ENCODE data around the gene BEGAIN.

Gene BEGAIN

GRCh38 chr14:100587086-100587762 lies at the start of gene BEGAIN:
Gene BEGAIN, minus strand, starts transcription at chr14:100587417. Its CDS starts 127 bp downstream, at chr14:100587290.
- no peak for DNase-seq

DNA sequence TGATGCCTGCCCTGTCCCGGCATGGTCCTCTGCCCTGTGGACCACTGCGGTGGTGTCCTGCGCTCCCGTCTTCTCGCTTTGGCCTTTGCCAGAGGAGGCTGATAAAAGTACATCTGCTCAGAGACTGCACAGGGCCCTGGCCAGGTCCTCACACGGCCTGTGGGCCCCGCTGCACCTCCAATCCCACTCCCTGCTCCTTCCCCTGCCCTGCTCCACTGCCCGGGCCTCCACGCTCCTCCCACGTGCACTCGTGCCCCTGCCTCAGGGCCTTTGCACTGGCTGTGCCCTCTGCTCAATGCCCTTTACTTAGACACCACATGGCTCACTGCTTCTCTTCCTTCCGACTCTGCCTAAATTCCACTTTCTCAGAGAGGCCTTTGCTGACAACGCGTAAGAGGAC lies 49.3 kb upstream of the BEGAIN start:
- no peak for DNase-seq

DNA sequence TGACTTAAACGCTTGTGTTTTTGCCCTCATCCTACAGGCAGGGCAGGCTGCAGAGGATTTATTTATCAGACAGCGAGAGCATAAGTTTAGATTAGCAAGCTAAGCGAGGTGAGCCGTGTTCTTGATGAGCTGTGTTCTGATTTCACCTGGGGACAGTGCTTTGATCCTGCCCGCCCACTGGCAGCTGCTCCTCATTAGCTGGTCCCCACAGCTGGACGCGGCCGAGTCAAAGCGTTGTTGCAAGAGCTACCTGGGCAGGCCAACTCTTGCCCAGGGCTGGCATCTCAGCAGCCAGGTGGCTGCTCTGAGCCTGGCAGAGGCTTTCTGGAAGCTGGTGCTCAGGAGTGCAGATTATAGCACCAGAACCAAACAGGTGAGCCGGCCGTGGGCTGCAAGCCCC lies 46.8 kb upstream of the BEGAIN start:
- DNase-seq, result no peak

- DNase-seq, result no peak
These were observed 46.2 kb upstream of the BEGAIN start for GRCh38 chr14:100633406-100633805.

DNA sequence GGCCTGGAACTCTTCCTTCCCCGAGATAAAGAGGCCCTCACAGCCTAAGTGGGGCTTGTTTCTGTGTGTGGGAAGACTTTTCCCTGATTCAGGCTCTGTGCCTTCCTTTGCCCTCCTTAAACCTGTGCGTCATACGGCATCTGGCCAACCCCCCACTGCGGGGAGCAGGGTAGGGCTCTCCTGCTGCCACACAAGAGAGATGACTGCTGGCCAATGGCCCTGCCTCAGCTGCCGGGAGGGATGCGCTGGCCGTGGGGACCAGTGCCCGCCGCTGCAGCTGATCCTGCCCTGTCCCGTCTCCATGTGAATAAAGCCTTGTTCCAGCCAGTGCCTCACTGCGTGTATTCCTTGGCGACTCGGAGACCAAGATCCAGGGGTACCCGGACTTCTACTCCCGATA lies 42.5 kb upstream of the BEGAIN start:
- DNase-seq, result no peak

DNA sequence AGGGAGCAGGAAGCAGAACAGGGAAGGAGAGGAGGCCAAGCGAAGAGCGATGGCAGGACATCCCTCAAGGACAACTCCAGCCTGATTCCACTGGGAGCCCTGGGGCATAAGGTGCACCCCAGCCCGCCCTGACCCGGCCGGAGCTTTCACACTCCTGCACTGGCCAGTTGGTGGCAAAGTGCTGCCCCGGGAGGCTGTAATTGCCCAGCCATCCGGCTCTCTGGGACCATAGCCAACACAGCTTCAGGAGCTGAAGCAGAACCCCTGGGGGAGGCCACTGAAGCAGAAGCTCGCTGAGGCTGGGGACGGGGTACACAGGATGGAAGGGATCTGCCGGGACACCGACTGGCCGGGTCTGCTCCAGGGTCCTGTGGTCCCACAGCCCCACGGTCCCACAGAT lies 41.9 kb upstream of the BEGAIN start:
- no peak for DNase-seq

DNA sequence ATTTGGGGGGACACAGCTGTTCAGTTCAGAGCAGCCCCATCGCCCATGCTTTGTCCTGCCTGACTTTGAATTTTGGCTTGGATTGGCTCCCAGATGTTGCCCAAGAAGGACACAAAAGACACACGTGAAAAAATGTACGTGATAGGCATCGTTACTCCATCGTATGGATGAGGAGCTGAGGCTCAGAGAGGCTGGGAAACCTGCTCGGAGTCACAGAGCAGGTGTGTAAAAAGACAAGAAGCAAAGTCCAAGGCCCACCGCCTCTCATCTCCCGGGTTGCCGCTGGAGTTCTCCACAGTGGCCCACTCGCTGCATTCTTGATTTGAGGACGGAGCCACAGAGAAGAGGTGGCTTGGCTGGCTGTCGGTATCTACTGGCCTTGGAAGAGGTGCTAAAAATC lies 41.0 kb upstream of the BEGAIN start:
- DNase-seq, result no peak

GRCh38 chr14:100626614-100627013 lies 39.4 kb upstream of the BEGAIN start:
- no peak for DNase-seq

- no peak for DNase-seq
These were observed 36.7 kb upstream of the BEGAIN start for GRCh38 chr14:100623961-100624360.

- no peak for DNase-seq
These were observed 36.3 kb upstream of the BEGAIN start for GRCh38 chr14:100623557-100623956.

GRCh38 chr14:100622708-100623485 lies 35.7 kb upstream of the BEGAIN start:
- no peak for DNase-seq

DNA sequence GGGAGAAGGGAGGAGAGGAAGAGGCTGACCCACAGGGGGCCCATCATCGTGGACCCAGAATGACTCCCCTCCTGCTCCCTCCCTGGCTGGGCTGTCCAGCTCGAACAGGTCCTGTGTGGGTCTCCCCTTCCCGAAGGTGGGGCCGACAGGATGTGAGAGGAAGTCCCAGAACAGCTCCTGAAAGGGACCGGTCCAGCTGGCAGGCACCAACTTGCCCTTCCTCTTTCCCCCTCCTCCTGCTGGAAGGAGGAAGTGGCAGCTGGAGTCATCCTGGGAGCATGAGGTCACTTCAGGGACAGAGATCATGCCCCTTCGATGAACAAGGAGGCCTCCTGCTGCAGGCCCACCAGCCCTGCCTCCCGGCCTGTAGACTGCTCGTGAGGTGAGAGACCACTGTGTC lies 35.0 kb upstream of the BEGAIN start:
- DNase-seq, result no peak

GRCh38 chr14:100621806-100622205 lies 34.6 kb upstream of the BEGAIN start:
- no peak for DNase-seq

DNA sequence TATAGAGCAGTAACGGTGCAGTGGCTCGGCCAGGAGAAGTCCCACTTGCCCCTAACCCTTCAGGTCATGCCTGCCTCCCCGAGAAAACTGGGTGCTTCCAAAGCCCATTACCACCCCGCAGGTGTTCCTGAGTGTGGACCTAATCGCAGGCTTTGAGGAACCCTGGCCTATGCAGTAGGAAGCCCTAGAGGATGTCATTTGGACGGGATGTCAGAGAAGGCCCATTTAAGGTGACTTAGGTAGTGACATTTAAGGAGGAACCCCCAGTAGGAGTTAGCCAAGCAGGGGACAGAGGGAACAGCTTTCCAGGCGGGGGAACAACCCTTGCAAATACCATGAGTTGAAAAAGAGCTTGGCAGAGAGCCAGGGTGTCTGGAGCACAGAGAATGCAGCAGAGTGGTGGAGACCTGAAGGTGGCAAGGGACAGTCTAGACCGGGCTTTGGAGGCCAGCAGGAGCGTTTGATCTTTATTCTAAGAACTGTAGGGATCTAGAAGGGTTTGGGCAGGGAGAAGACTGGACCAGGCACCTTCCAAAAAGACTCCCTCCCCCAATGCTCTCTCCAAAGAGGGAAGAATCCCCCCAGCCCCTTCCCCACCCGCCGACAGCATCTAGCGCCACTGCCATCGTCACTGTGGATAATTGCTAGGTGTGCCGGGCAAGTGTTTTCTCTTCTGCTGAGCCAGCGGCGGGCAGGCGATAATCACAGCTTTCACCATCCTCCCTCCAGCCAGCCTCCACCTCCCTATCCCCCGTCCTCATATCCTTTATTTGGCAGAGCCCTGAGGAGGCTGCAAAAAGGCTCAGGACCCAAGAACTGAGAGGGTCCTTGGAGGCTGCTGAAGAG lies 33.3 kb upstream of the BEGAIN start:
- no peak for DNase-seq

DNA sequence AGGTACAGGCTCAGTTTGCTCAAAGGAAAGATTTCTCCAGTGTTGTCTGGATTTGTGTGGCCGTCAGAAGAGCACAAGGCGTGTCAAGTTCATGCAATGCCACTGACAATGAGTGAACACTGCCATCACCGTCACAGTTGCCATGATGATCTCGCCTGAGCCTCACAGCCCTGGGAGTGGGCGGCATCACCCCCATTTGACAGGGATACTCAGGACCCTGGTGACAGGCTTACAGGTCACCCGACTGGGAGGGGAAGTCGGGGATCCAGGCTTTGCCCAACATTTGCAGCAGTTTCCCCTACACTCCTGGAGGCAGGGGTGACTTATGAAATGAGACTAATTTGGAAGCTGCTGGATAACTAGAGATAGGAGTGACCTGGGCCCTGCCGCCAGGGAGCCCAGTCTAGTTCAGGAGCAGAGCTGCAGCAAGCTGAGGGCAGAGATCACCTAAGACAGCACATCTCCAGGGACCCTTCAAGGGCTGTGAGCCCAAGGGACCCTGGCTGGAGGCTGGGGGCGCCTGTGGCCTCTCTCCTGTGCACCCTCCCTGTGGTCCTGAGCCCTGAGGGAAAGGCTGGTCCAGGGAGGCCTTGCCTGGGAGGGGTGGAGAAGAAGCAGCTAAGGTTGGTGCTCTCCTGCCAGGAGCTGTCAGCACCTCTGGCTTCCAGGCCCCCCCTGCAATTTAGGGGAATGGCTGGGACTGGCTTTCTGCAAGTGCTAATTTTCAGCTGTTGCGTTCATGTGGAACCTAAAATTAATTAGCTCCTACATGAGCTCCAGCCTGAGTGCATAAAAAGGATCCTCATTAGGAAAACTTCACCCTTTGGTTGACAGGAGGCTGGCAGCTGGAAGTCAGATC lies 32.4 kb upstream of the BEGAIN start:
- no peak for DNase-seq

GRCh38 chr14:100618763-100619320 lies 31.6 kb upstream of the BEGAIN start:
- DNase-seq, result no peak

DNA sequence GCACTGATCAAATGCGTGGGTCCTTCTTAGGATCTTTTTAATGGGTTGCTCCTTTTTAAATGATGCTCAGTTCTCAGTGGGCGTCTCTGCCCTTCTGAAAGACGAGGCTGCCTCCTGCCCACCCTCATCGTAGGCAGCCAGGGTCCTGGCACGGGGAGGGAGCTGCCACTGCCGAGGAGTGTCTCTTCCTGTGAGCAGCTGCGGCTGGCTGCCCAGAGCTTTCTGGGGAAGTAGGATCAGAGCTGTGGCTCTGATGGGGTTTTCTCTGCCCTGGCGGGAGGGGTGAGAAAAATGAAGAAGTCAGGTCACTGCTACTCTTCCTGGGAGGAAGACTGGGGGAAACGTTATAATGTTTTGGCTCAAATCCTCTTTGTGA lies 31.1 kb upstream of the BEGAIN start:
- DNase-seq, result no peak

- DNase-seq, result no peak
These were observed 30.4 kb upstream of the BEGAIN start for GRCh38 chr14:100617410-100618317.

- DNase-seq, result no peak
These were observed 29.7 kb upstream of the BEGAIN start for GRCh38 chr14:100616854-100617409.

DNA sequence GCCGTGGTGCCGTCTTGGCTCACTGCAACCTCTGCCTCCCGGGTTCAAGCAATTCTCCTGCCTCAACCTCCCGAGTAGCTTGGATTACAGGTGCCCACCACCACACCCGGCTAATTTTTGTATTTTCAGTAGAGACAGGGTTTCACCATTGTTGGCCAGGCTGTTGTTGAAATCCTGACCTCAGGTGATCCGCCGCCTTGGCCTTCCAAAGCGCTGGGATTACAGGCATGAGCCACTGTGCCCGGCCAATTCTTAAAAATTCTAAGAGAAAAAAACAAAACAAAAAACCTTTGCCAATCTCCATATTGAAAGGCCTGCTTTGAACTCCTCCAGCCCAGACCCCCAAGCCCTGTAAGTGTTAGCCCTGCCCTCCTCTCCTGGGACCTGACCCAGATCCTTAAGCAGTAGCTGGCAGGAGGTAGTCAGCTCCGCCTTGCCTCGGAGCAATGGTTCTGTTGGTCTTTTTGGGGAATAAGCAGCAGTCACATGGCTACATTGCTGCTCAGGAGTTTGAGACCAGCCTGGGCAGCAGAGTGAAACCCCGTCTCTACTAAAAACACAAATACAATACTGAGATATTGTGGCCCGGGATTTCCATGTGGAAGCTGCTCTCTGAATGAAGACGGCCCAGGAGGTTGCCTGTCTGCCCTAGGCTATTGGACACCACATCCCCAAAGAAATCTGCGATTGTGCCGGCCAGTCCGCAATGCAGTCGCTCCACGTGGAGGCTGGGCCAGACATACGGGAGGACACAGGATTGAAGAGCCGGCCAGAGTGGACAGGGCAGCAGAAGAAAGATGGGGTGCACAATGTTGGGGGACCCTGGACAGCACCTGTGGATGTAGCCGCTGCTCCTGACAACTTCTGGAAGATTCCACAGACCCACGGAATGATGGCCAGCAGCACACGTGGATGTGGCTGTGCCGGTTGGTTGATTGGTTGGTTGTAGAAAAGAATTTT lies 28.8 kb upstream of the BEGAIN start:
- no peak for DNase-seq
